HepG2 (cell line): ENCODE results near the gene RNF114. TPM values are rescaled to one million over a fixed set of nuclear protein-coding genes. Genes with fewer than 3 reads are reported as not detected.

Experiments
- CBX2 ChIP-seq, 2 experiments: fragments of 200-600 bp in 1 of 2; sonication (generic); formaldehyde crosslinking in 1 of 2; IDR thresholded peaks; 2 replicates each; pipeline versions ENCODE4 v1.7.0 to v1.8.1; 2018 to 2022; ENCODE audit warnings: low read depth in 2 of 2, low read length in 1 of 2, mild to moderate bottlenecking in 1 of 2, missing genetic modification reagents in 1 of 2
- KAT7 ChIP-seq: IDR thresholded peaks from 2 replicates; pipeline ENCODE4 v1.6.1; 2018; ENCODE audit warnings: borderline replicate concordance, missing compliant biosample characterization
- KLF16 ChIP-seq, 2 experiments: sonication (generic) in 1 of 2; formaldehyde crosslinking in 1 of 2; IDR thresholded peaks; 2 replicates each; pipeline versions ENCODE4 v1.6.1 to v1.8.0; 2016 to 2023; ENCODE audit warnings: missing genetic modification reagents in 2 of 2, missing compliant biosample characterization in 1 of 2
- PITX1 ChIP-seq: sonication (generic); formaldehyde crosslinking; IDR thresholded peaks from 2 replicates; pipeline ENCODE4 v1.5.1; 2020; ENCODE audit warnings: mild to moderate bottlenecking, missing genetic modification reagents
- PLRG1 ChIP-seq: fragments of 450-650 bp; conservative IDR thresholded peaks from 2 replicates; pipeline ENCODE4 v1.6.1; 2016
- SUZ12 ChIP-seq: fragments of 150-350 bp; IDR thresholded peaks from 2 replicates; pipeline ENCODE4 v1.6.1; 2014; ENCODE audit warnings: low read depth, low read length
- XBP1 ChIP-seq: sonication (generic); formaldehyde crosslinking; IDR thresholded peaks from 2 replicates; pipeline ENCODE4 v1.5.0; 2020; ENCODE audit warnings: missing genetic modification reagents
- ZKSCAN1 ChIP-seq: fragments of 150-350 bp; IDR thresholded peaks from 2 replicates; pipeline ENCODE4 v1.6.1; 2014; ENCODE audit warnings: low read length
- ZNF251 ChIP-seq: sonication (generic); formaldehyde crosslinking; IDR thresholded peaks from 2 replicates; pipeline ENCODE4 v1.9.0; 2021; ENCODE audit warnings: mild to moderate bottlenecking, missing genetic modification reagents
- ZNF3 ChIP-seq: IDR thresholded peaks from 2 replicates; pipeline ENCODE4 v1.7.0; 2017; ENCODE audit warnings: inconsistent platforms
- ZNF382 ChIP-seq: sonication (generic); formaldehyde crosslinking; IDR thresholded peaks from 2 replicates; pipeline ENCODE4 v1.5.0; 2020; ENCODE audit warnings: missing genetic modification reagents, mild to moderate bottlenecking, borderline replicate concordance
- ZNF547 ChIP-seq: sonication (generic); formaldehyde crosslinking; IDR thresholded peaks from 2 replicates; pipeline ENCODE4 v1.5.1; 2020; ENCODE audit warnings: mild to moderate bottlenecking, missing genetic modification reagents
- ZNF549 ChIP-seq: sonication (generic); formaldehyde crosslinking; IDR thresholded peaks from 2 replicates; pipeline ENCODE4 v1.5.0; 2020; ENCODE audit warnings: missing genetic modification reagents
- ZNF75D ChIP-seq: sonication (generic); formaldehyde crosslinking; IDR thresholded peaks from 2 replicates; pipeline ENCODE4 v1.8.1; 2023; ENCODE audit warnings: missing genetic modification reagents, mild to moderate bottlenecking, borderline replicate concordance
- ZNF850 ChIP-seq: sonication (generic); formaldehyde crosslinking; conservative IDR thresholded peaks from 2 replicates; pipeline ENCODE4 v1.9.0; 2021; ENCODE audit warnings: mild to moderate bottlenecking, missing genetic modification reagents
- polyA plus RNA-seq, 8 experiments: library from polyadenylated mRNA; depleted of rRNA in 3 of 8; stranded (reverse) in 7 of 8; unstranded in 1 of 8; fragments of >200 nt; fragmentation: Illumina TruSeq in 4 of 8; extraction: Trizol in 4 of 8; gene quantifications; 2 replicates each; pipeline versions ENCODE4 v1.2.1 to v1.2.3, GENCODE V29; 2011 to 2016; ENCODE audit warnings: low read depth in 4 of 8, missing spikeins in 1 of 8, mixed read lengths in 1 of 8; ENCODE audit not compliant: insufficient read depth in 1 of 8
- total RNA-seq, 5 experiments: library from RNA; depleted of rRNA; stranded (reverse); fragments of >200 nt; fragmentation: Illumina TruSeq; extraction: Trizol; gene quantifications; 2 replicates each; pipeline ENCODE4 v1.2.3, GENCODE V29; 2016; ENCODE audit warnings: low read depth in 1 of 5
- TF ChIP-seq, protein P1 (sequence below): IDR thresholded peaks from 2 replicates; pipeline ENCODE4 v1.6.1; 2016
- TF ChIP-seq, protein P2 (sequence below): sonication (generic); formaldehyde crosslinking; IDR thresholded peaks from 2 replicates; pipeline ENCODE4 v1.5.0; 2020; ENCODE audit warnings: mild to moderate bottlenecking, missing genetic modification reagents
- TF ChIP-seq, protein P3 (sequence below): IDR thresholded peaks from 2 replicates; pipeline ENCODE4 v1.6.1; 2012; ENCODE audit warnings: inconsistent platforms
- TF ChIP-seq, protein P4 (sequence below): IDR thresholded peaks from 2 replicates; pipeline ENCODE4 v1.6.1; 2016; ENCODE audit warnings: low read depth, missing genetic modification reagents, missing compliant biosample characterization

The RNF114 gene
- total and polyA plus RNA-seq, 2 of the 13 experiments (the other 11 are each of a cell fraction or from before 2014, with no cell fraction given): 119 to 126 TPM

DNA sequence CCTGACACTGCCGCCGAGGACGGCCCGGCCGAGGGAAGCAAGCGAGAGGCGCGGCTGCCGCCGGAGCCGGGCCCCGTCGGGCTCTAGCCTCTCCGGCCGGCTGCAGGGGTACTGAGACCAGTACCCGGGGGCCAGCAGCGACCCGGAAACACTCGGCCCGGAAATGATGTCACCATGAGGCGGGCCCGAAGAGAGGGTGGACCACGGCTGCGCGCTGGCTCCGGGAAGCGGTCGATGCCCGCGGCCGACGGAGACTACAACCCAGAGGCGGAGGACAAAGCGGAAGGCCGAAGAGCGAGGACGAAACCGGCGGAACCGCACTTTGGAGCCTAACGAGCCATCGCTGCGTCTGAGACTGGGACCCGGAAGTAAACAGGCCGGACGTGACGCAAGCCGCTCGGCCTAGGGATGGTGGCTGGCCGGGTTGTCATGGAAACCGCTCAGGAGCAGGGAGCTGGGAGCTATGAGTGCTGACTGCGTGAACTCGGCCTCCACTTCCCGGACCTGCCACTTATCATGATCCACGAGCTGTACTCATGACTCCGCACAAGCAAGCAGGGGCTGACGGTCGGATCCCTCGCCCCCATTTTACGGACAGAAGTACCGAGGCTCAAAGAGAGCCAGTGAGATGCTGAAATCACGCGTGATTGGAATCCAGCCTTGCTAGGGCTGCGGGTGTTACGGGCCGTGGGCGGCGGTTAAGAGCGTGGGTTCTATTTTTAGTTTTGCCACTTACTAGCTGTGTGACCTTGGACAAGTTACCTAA, 20.6 kb upstream of the RNF114 start, which contains the start of gene SPATA2 (continued):
- TF ChIP-seq, protein P1, sequence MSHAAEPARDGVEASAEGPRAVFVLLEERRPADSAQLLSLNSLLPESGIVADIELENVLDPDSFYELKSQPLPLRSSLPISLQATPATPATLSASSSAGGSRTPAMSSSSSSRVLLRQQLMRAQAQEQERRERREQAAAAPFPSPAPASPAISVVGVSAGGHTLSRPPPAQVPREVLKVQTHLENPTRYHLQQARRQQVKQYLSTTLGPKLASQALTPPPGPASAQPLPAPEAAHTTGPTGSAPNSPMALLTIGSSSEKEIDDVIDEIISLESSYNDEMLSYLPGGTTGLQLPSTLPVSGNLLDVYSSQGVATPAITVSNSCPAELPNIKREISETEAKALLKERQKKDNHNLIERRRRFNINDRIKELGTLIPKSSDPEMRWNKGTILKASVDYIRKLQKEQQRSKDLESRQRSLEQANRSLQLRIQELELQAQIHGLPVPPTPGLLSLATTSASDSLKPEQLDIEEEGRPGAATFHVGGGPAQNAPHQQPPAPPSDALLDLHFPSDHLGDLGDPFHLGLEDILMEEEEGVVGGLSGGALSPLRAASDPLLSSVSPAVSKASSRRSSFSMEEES (CRISPR knock-in tag): peak; percentile 81
- TF ChIP-seq ZNF251 (CRISPR knock-in tag) (peak; percentile 96; the same call in 1 of the 2 replicates), PITX1 (CRISPR knock-in tag) (no peak), PLRG1 (no peak), ZNF547 (CRISPR knock-in tag) (no peak; the same call in 1 of the 2 replicates), ZNF549 (no peak), ZNF382 (CRISPR knock-in tag) (no peak), ZKSCAN1 (0 out of 2 replicates have a peak, but pooled peaks have one; percentile 3), XBP1 (CRISPR knock-in tag) (no peak; the same call in 1 of the 2 replicates), KAT7 (CRISPR knock-in tag) (peak; percentile 20; the same call in 1 of the 2 replicates), ZNF3 (CRISPR knock-in tag) (no peak; the same call in 1 of the 2 replicates), ZNF850 (CRISPR knock-in tag) (peak; percentile 88; the same call in 1 of the 2 replicates), ZNF75D (CRISPR knock-in tag) (no peak), KLF16 (CRISPR knock-in tag; IDR thresholded peaks at IDR 0.05) (peak; percentile 53 to 85; a peak in 2 of 4 replicates), SUZ12 (no peak), CBX2 (IDR thresholded peaks at IDR 0.05; ENCODE audit: low read depth, low read length) (no peak), CBX2 (CRISPR knock-in tag; IDR thresholded peaks at IDR 0.05; ENCODE audit: low read depth) (no peak)
- TF ChIP-seq, protein P2, sequence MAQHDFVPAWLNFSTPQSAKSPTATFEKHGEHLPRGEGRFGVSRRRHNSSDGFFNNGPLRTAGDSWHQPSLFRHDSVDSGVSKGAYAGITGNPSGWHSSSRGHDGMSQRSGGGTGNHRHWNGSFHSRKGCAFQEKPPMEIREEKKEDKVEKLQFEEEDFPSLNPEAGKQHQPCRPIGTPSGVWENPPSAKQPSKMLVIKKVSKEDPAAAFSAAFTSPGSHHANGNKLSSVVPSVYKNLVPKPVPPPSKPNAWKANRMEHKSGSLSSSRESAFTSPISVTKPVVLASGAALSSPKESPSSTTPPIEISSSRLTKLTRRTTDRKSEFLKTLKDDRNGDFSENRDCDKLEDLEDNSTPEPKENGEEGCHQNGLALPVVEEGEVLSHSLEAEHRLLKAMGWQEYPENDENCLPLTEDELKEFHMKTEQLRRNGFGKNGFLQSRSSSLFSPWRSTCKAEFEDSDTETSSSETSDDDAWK (CRISPR knock-in tag): no peak
- TF ChIP-seq, protein P3, sequence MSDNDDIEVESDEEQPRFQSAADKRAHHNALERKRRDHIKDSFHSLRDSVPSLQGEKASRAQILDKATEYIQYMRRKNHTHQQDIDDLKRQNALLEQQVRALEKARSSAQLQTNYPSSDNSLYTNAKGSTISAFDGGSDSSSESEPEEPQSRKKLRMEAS: no peak; the same call in none of the 2 replicates
- TF ChIP-seq, protein P4, sequence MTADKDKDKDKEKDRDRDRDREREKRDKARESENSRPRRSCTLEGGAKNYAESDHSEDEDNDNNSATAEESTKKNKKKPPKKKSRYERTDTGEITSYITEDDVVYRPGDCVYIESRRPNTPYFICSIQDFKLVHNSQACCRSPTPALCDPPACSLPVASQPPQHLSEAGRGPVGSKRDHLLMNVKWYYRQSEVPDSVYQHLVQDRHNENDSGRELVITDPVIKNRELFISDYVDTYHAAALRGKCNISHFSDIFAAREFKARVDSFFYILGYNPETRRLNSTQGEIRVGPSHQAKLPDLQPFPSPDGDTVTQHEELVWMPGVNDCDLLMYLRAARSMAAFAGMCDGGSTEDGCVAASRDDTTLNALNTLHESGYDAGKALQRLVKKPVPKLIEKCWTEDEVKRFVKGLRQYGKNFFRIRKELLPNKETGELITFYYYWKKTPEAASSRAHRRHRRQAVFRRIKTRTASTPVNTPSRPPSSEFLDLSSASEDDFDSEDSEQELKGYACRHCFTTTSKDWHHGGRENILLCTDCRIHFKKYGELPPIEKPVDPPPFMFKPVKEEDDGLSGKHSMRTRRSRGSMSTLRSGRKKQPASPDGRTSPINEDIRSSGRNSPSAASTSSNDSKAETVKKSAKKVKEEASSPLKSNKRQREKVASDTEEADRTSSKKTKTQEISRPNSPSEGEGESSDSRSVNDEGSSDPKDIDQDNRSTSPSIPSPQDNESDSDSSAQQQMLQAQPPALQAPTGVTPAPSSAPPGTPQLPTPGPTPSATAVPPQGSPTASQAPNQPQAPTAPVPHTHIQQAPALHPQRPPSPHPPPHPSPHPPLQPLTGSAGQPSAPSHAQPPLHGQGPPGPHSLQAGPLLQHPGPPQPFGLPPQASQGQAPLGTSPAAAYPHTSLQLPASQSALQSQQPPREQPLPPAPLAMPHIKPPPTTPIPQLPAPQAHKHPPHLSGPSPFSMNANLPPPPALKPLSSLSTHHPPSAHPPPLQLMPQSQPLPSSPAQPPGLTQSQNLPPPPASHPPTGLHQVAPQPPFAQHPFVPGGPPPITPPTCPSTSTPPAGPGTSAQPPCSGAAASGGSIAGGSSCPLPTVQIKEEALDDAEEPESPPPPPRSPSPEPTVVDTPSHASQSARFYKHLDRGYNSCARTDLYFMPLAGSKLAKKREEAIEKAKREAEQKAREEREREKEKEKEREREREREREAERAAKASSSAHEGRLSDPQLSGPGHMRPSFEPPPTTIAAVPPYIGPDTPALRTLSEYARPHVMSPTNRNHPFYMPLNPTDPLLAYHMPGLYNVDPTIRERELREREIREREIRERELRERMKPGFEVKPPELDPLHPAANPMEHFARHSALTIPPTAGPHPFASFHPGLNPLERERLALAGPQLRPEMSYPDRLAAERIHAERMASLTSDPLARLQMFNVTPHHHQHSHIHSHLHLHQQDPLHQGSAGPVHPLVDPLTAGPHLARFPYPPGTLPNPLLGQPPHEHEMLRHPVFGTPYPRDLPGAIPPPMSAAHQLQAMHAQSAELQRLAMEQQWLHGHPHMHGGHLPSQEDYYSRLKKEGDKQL (CRISPR knock-in tag): 0 out of 2 replicates have a peak, but pooled peaks have one; percentile 13
